ENCODE measurements around the gene ADGRV1. TPM values are rescaled to one million over a fixed set of nuclear protein-coding genes. Genes with fewer than 3 reads are reported as not detected.

Gene ADGRV1
- total and polyA plus RNA-seq, 9 of the 15 experiments (the other 6 are each of a cell fraction or from before 2014, with no cell fraction given) = 21.7 to 156 (median 58.2) TPM

GRCh38 chr5:90912476-90912875 lies 353.9 kb downstream of the ADGRV1 start:
- Histone ChIP-seq H3K9me1 (ENCODE audit: control insufficient read depth, insufficient read depth, low read length) (no peaks in the 10 kb centered on the region), H3K79me2 (ENCODE audit: control insufficient read depth, insufficient read depth, low read length) (no peaks in the 10 kb centered on the region), H3K4me3 (no peak overlapping the region), H3K4me1 (replicated peaks in 1 of 2; ENCODE audit: control insufficient read depth in 2 of 2, insufficient read depth in 2 of 2, low read length in 2 of 2) (no peaks in the 10 kb centered on the region), H4K20me1 (replicated peaks; ENCODE audit: control insufficient read depth, insufficient read depth, low read length) (no peaks in the 10 kb centered on the region), H3K4me2 (ENCODE audit: insufficient read depth, low read length) (no peak overlapping the region), H3K9ac (ENCODE audit: insufficient read depth in 1 of 2, low read depth in 2 of 2, low read length in 2 of 2) (no peak overlapping the region), H3K9me3 (replicated peaks; ENCODE audit: control insufficient read depth, insufficient read depth, low read depth, low read length) (no peaks in the 10 kb centered on the region), H2AFZ (ENCODE audit: low read depth, low read length) (no peak overlapping the region), H3K27ac (ENCODE audit: extremely low read depth, low read depth, low read length) (no peak overlapping the region), H3K36me3 (ENCODE audit: control insufficient read depth, insufficient read depth, low read length) (no peaks in the 10 kb centered on the region), H3K27me3 (ENCODE audit: control insufficient read depth in 2 of 2, insufficient read depth in 2 of 2, low read length in 2 of 2) (no peaks in the 10 kb centered on the region)
- in situ Hi-C loops (cut with MboI) (no loop called here), intact Hi-C loops (cut with micrococcal nuclease) (no loop called here)
- ATAC-seq = no peak
- BruUV-seq (replicated peaks) = no TSS peak
- TF ChIP-seq NR4A1 (CRISPR knock-in tag; IDR thresholded peaks at IDR 0.05) (no peak), NR4A1 (tag; IDR thresholded peaks at IDR 0.05) (no peak), E2F1 (CRISPR knock-in tag; IDR thresholded peaks at IDR 0.05) (no peak), HMG20A (CRISPR knock-in tag; conservative IDR thresholded peaks at IDR 0.05) (no peak), NR1H2 (CRISPR knock-in tag; IDR thresholded peaks at IDR 0.05) (no peak), POLR2AphosphoS2 (IDR thresholded peaks at IDR 0.05; ENCODE audit: low read length) (no peak), ZNF639 (CRISPR knock-in tag; conservative IDR thresholded peaks at IDR 0.05 in 1 of 2, IDR thresholded peaks at IDR 0.05 in 1 of 2) (no peak), SRF (CRISPR knock-in tag; IDR thresholded peaks at IDR 0.05) (no peak), STAT5A (IDR thresholded peaks at IDR 0.05; ENCODE audit: borderline replicate concordance, low read length) (no peak)
- TF ChIP-seq, protein P1, sequence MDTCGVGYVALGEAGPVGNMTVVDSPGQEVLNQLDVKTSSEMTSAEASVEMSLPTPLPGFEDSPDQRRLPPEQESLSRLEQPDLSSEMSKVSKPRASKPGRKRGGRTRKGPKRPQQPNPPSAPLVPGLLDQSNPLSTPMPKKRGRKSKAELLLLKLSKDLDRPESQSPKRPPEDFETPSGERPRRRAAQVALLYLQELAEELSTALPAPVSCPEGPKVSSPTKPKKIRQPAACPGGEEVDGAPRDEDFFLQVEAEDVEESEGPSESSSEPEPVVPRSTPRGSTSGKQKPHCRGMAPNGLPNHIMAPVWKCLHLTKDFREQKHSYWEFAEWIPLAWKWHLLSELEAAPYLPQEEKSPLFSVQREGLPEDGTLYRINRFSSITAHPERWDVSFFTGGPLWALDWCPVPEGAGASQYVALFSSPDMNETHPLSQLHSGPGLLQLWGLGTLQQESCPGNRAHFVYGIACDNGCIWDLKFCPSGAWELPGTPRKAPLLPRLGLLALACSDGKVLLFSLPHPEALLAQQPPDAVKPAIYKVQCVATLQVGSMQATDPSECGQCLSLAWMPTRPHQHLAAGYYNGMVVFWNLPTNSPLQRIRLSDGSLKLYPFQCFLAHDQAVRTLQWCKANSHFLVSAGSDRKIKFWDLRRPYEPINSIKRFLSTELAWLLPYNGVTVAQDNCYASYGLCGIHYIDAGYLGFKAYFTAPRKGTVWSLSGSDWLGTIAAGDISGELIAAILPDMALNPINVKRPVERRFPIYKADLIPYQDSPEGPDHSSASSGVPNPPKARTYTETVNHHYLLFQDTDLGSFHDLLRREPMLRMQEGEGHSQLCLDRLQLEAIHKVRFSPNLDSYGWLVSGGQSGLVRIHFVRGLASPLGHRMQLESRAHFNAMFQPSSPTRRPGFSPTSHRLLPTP (IDR thresholded peaks at IDR 0.05; ENCODE audit: borderline replicate concordance, extremely low read depth, insufficient read length) = no peak
- CTCF ChIA-PET (ENCODE audit: low intra/inter-chr PET ratio) = no interaction called here
- DNase-seq (ENCODE audit: extremely low read depth in 1 of 4, low spot score in 3 of 4) = no peak
- FAIRE-seq = no peak
- POLR2A ChIA-PET = interaction anchor here (1.0 kb wide), 1 partner anchor 11 kb away, joined by 3 read pairs; no protein-coding TSS in a partner anchor
- 77% methylated on average over 4 of the region's 4 CpGs for WGBS (ENCODE audit: insufficient coverage, low coverage, missing lambda C conversion rate)

All from K562 (cell line).